Measurements from ENCODE around the gene TTC39B.

The TTC39B gene

GRCh38 chr9:15248081-15248480 is 58.9 kb downstream of the TTC39B start:
- TF ChIP-seq CTCF (IDR thresholded peaks at IDR 0.05; ENCODE audit: low read depth, low read length, missing control alignments), result no peak
- H3K4me3 ChIP-seq (ENCODE audit: low read depth, low read length), result no peak overlapping the region
- in situ Hi-C loops (cut with HindIII; ENCODE audit: low sequenced_read_pairs), result no loop called here
- DNase-seq (ENCODE audit: low read depth), result no peak

GRCh38 chr9:15246708-15247107 is 60.3 kb downstream of the TTC39B start:
- no peak overlapping the region for H3K4me3 ChIP-seq (ENCODE audit: low read depth, low read length)
- TF ChIP-seq CTCF (IDR thresholded peaks at IDR 0.05; ENCODE audit: low read depth, low read length, missing control alignments), result no peak
- in situ Hi-C loops (cut with HindIII; ENCODE audit: low sequenced_read_pairs), result no loop called here
- no peak for DNase-seq (ENCODE audit: low read depth)

DNA sequence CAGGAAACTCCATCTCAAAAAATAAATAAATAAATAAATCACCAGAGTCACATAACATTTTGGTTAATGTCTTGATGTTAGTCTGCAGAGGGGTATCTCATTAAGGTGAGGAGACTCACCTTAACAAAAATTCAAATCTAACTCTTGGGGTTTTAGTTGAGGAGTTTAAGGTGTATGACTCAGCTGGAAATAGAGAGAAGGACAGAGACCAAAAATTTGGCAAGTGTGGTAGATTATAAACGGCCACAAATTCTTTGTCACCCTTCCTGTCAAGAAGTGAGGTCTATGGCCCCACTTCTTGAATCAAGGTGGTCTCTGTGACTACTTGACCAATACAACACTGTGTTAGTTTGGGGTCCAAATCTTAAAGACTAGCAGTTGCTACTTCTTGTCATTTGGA is 60.8 kb downstream of the TTC39B start:
- TF ChIP-seq CTCF (IDR thresholded peaks at IDR 0.05; ENCODE audit: low read depth, low read length, missing control alignments), result no peak
- in situ Hi-C loops (cut with HindIII; ENCODE audit: low sequenced_read_pairs), result no loop called here

GRCh38 chr9:15244001-15244441 is 63.0 kb downstream of the TTC39B start:
- no peak overlapping the region for H3K4me3 ChIP-seq (ENCODE audit: low read depth, low read length)
- DNase-seq (ENCODE audit: low read depth), result peak; percentile 11
- TF ChIP-seq CTCF (IDR thresholded peaks at IDR 0.05; ENCODE audit: low read depth, low read length, missing control alignments), result no peak
- in situ Hi-C loops (cut with HindIII; ENCODE audit: low sequenced_read_pairs), result no loop called here

More for the DNA sequence above, 60.8 kb downstream of the TTC39B start:
- no peak for DNase-seq (ENCODE audit: low read depth)
- no peak overlapping the region for H3K4me3 ChIP-seq (ENCODE audit: low read depth, low read length)

DNA sequence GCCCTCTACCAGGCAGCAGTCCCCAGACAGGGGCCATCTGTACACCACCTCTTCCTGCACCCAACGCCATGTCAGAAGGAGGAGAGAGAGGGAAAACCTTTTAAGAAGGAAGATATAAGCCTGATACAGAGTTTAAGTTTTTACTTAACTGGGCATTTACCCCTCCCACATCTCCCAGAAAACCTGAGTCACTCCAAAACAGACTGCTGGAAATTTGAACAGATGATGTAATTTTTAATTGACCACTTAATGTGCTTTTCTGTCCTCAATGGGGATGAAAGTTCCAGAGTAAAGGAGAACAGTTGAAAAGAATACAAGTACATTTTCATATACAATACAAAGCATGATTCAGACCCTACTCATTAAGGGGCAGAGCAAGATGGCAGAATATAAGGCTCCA is 63.9 kb downstream of the TTC39B start:
- TF ChIP-seq CTCF (IDR thresholded peaks at IDR 0.05; ENCODE audit: low read depth, low read length, missing control alignments), result no peak
- H3K4me3 ChIP-seq (ENCODE audit: low read depth, low read length), result no peak overlapping the region
- in situ Hi-C loops (cut with HindIII; ENCODE audit: low sequenced_read_pairs), result no loop called here
- DNase-seq (ENCODE audit: low read depth), result no peak

DNA sequence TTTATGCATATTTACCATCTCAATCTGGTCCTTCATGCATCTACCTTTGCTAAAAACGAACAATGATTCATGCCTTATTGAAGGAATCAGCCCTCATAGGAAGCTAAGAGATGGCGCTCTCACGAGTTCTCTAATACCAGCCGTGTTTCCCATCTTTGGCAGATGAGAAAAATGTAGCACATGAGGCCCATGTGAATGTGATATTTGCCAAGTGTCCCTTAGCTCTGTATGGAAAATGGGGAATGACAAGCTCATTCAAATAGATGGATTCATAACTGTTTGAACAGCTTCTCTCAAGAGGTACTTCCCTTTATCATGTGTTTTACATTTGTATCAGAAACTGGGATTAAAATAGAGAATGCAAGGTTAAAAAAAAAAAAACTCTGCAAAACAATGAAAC is 66.1 kb downstream of the TTC39B start:
- in situ Hi-C loops (cut with HindIII; ENCODE audit: low sequenced_read_pairs), result no loop called here
- no peak for TF ChIP-seq CTCF (IDR thresholded peaks at IDR 0.05; ENCODE audit: low read depth, low read length, missing control alignments)
- H3K4me3 ChIP-seq (ENCODE audit: low read depth, low read length), result no peak overlapping the region
- DNase-seq (ENCODE audit: low read depth), result no peak

- in situ Hi-C loops (cut with HindIII; ENCODE audit: low sequenced_read_pairs), result loop anchor here (5.0 kb wide), 1 partner anchor 92 kb away; no protein-coding TSS in a partner anchor
- no peak for DNase-seq (ENCODE audit: low read depth)
- no peak overlapping the region for H3K4me3 ChIP-seq (ENCODE audit: low read depth, low read length)
- TF ChIP-seq CTCF (IDR thresholded peaks at IDR 0.05; ENCODE audit: low read depth, low read length, missing control alignments), result no peak
Observed at GRCh38 chr9:15239816-15240215, 67.2 kb downstream of the TTC39B start.
